IMR-90 (cell line): ENCODE measurements around the gene APOOL.

ENCODE experiments used
- BHLHE40 ChIP-seq: fragments of 150-350 bp; IDR thresholded peaks from 2 replicates; pipeline ENCODE4 v1.6.1; 2016; ENCODE audit warnings: mild to moderate bottlenecking, low read depth, low read length
- CEBPB ChIP-seq: IDR thresholded peaks from 2 replicates; pipeline ENCODE4 v1.6.1; 2012; ENCODE audit warnings: low read depth, low read length, improper control_type of control experiment
- CHD1 ChIP-seq: IDR thresholded peaks from 2 replicates; pipeline ENCODE4 v1.6.1; 2012; ENCODE audit warnings: low read depth, low read length, improper control_type of control experiment
- ELK1 ChIP-seq: fragments of 150-350 bp; IDR thresholded peaks from 2 replicates; pipeline ENCODE4 v1.6.1; 2016; ENCODE audit warnings: low read depth, mild to moderate bottlenecking, low read length, moderate library complexity, borderline replicate concordance
- FOS ChIP-seq: fragments of 150-350 bp; IDR thresholded peaks from 2 replicates; pipeline ENCODE4 v1.6.1; 2016; ENCODE audit warnings: low read depth, low read length
- MAFK ChIP-seq: IDR thresholded peaks from 2 replicates; pipeline ENCODE4 v1.6.1; 2012; ENCODE audit warnings: low read depth, low read length, improper control_type of control experiment
- MAZ ChIP-seq: IDR thresholded peaks from 2 replicates; pipeline ENCODE4 v1.6.1; 2012; ENCODE audit warnings: low read depth, mild to moderate bottlenecking, low read length, improper control_type of control experiment, moderate library complexity, borderline replicate concordance
- MXI1 ChIP-seq: IDR thresholded peaks from 2 replicates; pipeline ENCODE4 v1.6.1; 2012; ENCODE audit warnings: low read depth, mild to moderate bottlenecking, low read length, moderate library complexity, borderline replicate concordance
- POLR2A ChIP-seq: IDR thresholded peaks from 2 replicates; pipeline ENCODE4 v1.6.1; 2012; ENCODE audit warnings: mild to moderate bottlenecking, low read depth, low read length
- RAD21 ChIP-seq: IDR thresholded peaks from 2 replicates; pipeline ENCODE4 v1.6.1; 2012; ENCODE audit warnings: low read length, improper control_type of control experiment
- RCOR1 ChIP-seq: IDR thresholded peaks from 2 replicates; pipeline ENCODE4 v1.6.1; 2012; ENCODE audit warnings: mild to moderate bottlenecking, low read length, improper control_type of control experiment; ENCODE audit not compliant: insufficient replicate concordance
- RFX5 ChIP-seq: IDR thresholded peaks from 2 replicates; pipeline ENCODE4 v1.8.0; 2012; ENCODE audit warnings: low read depth, mild to moderate bottlenecking, low read length, moderate library complexity
- SMC3 ChIP-seq: fragments of 150-350 bp; IDR thresholded peaks from 2 replicates; pipeline ENCODE4 v1.6.1; 2016; ENCODE audit warnings: low read depth, mild to moderate bottlenecking, antibody characterized with exemption, low read length, moderate library complexity
- TF ChIP-seq, protein P1 (sequence below): conservative IDR thresholded peaks from 2 replicates; pipeline ENCODE4 v1.5.1; 2012; ENCODE audit warnings: mild to moderate bottlenecking, low read depth, low read length, improper control_type of control experiment

GRCh38 chrX:85052205-85052604, 48.5 kb downstream of the APOOL start:
- TF ChIP-seq, protein P1, sequence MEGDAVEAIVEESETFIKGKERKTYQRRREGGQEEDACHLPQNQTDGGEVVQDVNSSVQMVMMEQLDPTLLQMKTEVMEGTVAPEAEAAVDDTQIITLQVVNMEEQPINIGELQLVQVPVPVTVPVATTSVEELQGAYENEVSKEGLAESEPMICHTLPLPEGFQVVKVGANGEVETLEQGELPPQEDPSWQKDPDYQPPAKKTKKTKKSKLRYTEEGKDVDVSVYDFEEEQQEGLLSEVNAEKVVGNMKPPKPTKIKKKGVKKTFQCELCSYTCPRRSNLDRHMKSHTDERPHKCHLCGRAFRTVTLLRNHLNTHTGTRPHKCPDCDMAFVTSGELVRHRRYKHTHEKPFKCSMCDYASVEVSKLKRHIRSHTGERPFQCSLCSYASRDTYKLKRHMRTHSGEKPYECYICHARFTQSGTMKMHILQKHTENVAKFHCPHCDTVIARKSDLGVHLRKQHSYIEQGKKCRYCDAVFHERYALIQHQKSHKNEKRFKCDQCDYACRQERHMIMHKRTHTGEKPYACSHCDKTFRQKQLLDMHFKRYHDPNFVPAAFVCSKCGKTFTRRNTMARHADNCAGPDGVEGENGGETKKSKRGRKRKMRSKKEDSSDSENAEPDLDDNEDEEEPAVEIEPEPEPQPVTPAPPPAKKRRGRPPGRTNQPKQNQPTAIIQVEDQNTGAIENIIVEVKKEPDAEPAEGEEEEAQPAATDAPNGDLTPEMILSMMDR, result no peak
- TF ChIP-seq MAFK (no peak), RAD21 (no peak), CHD1 (no peak), SMC3 (no peak), POLR2A (no peak), CEBPB (peak; percentile 77), RFX5 (no peak), MAZ (no peak), ELK1 (no peak), BHLHE40 (no peak), RCOR1 (no peak), MXI1 (no peak), FOS (no peak)
